Peyer's patch (tissue), 4 donors: ENCODE data around the gene ALDOC.

Source experiments
- CTCF ChIP-seq, 6 experiments: fragments of 450-650 bp in 4 of 6; fragments of 200-600 bp in 2 of 6; sonication (generic) in 1 of 6; IDR thresholded peaks; one replicate each; pipeline ENCODE4 v1.5.1; 2017 to 2019; ENCODE audit warnings: antibody characterized with exemption in 6 of 6, mild to moderate bottlenecking in 3 of 6, moderate library complexity in 1 of 6
- POLR2A ChIP-seq, 2 donors: fragments of 450-650 bp; IDR thresholded peaks; one replicate each; pipeline ENCODE4 v1.5.1; 2017; ENCODE audit warnings: antibody characterized with exemption in 2 of 2, mild to moderate bottlenecking in 2 of 2, moderate library complexity in 2 of 2

DNA sequence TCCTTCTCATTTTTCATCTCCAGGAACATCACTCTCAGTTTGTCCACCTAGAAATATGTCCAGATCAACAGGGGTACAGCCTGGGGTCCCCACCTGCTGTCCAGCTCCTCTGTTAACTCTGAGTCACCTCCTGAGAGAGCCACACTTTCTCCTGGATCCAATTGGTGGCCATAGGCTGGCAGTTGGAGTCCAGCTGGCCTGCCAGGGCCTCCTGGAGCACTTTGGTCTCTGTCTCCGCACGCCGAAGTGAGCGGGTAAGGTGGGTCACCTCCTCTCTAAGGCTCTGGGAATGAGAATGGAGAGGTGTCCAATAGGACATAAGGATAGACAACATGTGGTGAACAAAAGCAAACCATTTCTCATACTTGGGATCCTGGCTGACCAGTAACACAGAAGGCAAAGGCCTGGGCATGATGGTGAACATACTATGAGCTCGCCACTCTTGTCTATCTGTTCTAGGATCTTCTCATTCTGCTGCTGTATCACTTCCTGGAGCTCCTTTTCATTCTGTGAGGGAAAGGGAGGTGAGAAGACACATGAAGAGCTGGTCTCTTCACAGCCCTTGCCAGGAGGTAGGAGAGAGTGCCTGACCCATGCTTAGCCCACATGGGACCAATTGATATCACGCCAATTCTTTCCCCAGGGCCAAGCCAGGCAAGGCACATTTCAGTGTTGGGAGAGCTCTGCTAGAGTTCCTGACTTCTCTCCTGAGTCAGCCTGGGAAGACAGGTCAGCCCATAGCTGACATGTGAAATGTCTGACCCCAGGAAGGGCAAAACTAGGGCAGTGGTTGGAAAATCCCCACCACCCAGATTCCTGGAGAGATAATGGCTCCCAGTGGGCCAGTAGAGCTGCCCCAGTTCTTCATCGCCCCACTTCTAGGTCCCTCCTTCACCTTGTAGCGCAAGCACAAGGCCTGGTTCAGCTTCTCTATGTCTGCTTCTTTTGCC, 1.8 kb upstream of the ALDOC start:
- TF ChIP-seq CTCF (IDR thresholded peaks at IDR 0.05) (no peak), POLR2A (IDR thresholded peaks at IDR 0.05) (no peak)
